GM12891 (cell line): Measurements from ENCODE around the gene LLPH.

Source experiments
- DNase-seq: peaks from one replicate; pipeline ENCODE4 v3.0.0; 2011; ENCODE audit warnings: low spot score; ENCODE audit not compliant: insufficient read length
- FAIRE-seq: peaks from 2 replicates; lab custom pipeline; 2011; peaks lifted over from hg19 to GRCh38; lab: Jason Lieb, UNC
- PAX5 ChIP-seq: IDR thresholded peaks from 2 replicates; pipeline ENCODE4 v1.6.1; 2011; ENCODE audit warnings: low read length, moderate library complexity, mild to moderate bottlenecking; ENCODE audit not compliant: insufficient read depth, severe bottlenecking
- POLR2A ChIP-seq: IDR thresholded peaks from 2 replicates; pipeline ENCODE4 v1.6.1; 2011; ENCODE audit warnings: low read depth, low read length, control low read depth
- POLR2AphosphoS5 ChIP-seq: IDR thresholded peaks from 2 replicates; pipeline ENCODE4 v1.6.1; 2011; ENCODE audit warnings: low read depth, low read length, control low read depth
- POU2F2 ChIP-seq: IDR thresholded peaks from 2 replicates; pipeline ENCODE4 v1.6.1; 2011; ENCODE audit warnings: low read depth, mild to moderate bottlenecking, control low read depth, low read length, moderate library complexity
- SPI1 ChIP-seq: IDR thresholded peaks from 2 replicates; pipeline ENCODE4 v1.6.1; 2011; ENCODE audit warnings: low read depth, low read length, control low read depth
- TAF1 ChIP-seq: IDR thresholded peaks from 2 replicates; pipeline ENCODE4 v1.6.1; 2011; ENCODE audit warnings: low read depth, low read length, control low read depth

The LLPH gene

GRCh38 chr12:66164349-66164821 is 33.8 kb upstream of the LLPH start:
- no peak for DNase-seq
- FAIRE-seq = no peak

GRCh38 chr12:66163289-66163688 is 32.7 kb upstream of the LLPH start:
- TF ChIP-seq PAX5 (no peak), POLR2A (no peak), POLR2AphosphoS5 (no peak), TAF1 (no peak), SPI1 (no peak), POU2F2 (no peak)
- no peak for FAIRE-seq

More at GRCh38 chr12:66164349-66164821, 33.8 kb upstream of the LLPH start:
- TF ChIP-seq POLR2A (no peak), SPI1 (no peak), TAF1 (no peak), PAX5 (no peak), POLR2AphosphoS5 (no peak), POU2F2 (no peak)

GRCh38 chr12:66162701-66163100 is 32.2 kb upstream of the LLPH start:
- FAIRE-seq = no peak
- no peak for DNase-seq
- TF ChIP-seq TAF1 (no peak), SPI1 (no peak), POLR2AphosphoS5 (no peak), POU2F2 (no peak), PAX5 (no peak), POLR2A (no peak)

More at GRCh38 chr12:66163289-66163688, 32.7 kb upstream of the LLPH start:
- DNase-seq = no peak

GRCh38 chr12:66160704-66161103 is 30.2 kb upstream of the LLPH start:
- TF ChIP-seq PAX5 = no peak
- TF ChIP-seq POLR2A = no peak
- no peak for TF ChIP-seq TAF1
- no peak for TF ChIP-seq POLR2AphosphoS5
- DNase-seq (no peak), FAIRE-seq (no peak)

DNA sequence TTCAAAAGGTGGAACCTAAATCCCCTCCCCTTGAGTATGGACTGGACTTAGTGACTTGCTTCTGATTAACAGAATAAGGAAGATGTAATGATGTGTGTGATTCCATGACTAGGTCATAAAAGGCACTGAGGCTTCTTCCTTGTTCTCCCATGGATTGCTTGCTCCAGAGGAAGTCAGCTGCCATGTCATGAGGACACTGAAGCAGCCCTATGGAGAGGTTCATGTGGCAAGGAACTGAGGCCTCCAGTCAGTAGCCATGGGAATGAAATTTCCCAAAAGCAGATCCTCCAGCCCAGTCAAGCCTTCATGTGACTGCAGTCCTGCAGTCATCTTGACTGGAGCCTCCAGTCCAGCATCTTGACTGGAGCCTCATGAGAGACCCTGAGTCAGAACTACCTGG is 28.6 kb upstream of the LLPH start:
- DNase-seq = no peak
- TF ChIP-seq SPI1 (no peak), POU2F2 (no peak), POLR2A (no peak), TAF1 (no peak), PAX5 (no peak)
- FAIRE-seq = no peak

- TF ChIP-seq TAF1 = no peak
- no peak for TF ChIP-seq POLR2AphosphoS5
- no peak for TF ChIP-seq PAX5
- TF ChIP-seq POLR2A = no peak
- TF ChIP-seq SPI1 = no peak
- no peak for TF ChIP-seq POU2F2
- no peak for FAIRE-seq
Observed at GRCh38 chr12:66156654-66157053, 26.1 kb upstream of the LLPH start.

DNA sequence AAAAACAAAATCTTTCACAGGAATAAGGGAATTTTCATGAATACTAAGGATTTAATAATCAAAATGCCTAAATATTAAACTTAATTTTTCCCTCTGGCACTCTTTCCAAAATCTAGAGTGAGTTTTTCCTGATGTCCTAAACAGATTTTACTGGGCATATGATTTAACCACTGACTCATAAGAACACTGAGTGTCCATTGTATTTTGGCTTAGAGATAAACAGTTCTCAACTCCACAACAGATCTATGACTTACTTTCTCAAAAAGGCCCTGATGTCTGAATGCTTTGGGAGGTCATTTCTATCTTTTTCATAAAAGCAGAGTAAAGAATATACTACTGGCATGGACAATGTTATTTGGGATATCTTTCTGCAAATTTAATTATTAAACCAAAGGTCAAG is 24.2 kb upstream of the LLPH start:
- FAIRE-seq (no peak), DNase-seq (no peak)
- TF ChIP-seq POLR2AphosphoS5 (no peak), SPI1 (no peak), PAX5 (no peak), TAF1 (no peak), POU2F2 (no peak), POLR2A (no peak)

More at GRCh38 chr12:66156654-66157053, 26.1 kb upstream of the LLPH start:
- no peak for DNase-seq

DNA sequence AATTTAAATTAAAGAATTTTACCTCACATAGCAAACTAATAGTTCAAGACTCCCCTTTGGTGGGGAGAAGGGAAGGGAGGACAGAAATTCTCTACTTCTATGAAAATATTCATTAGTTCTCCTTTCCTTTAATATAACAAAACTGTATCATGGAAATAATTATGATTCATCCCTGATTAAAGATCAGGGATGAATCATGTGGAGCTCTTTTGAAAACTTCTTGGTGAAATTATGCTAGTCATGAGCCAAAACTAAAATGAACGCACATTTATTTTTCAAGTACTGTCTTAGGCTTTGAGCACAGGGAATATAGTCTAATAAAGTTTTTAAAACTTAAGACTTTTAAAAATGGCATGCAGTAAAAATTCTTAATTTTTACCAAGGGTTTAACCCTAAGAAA is 22.2 kb upstream of the LLPH start:
- FAIRE-seq (no peak), DNase-seq (no peak)

DNA sequence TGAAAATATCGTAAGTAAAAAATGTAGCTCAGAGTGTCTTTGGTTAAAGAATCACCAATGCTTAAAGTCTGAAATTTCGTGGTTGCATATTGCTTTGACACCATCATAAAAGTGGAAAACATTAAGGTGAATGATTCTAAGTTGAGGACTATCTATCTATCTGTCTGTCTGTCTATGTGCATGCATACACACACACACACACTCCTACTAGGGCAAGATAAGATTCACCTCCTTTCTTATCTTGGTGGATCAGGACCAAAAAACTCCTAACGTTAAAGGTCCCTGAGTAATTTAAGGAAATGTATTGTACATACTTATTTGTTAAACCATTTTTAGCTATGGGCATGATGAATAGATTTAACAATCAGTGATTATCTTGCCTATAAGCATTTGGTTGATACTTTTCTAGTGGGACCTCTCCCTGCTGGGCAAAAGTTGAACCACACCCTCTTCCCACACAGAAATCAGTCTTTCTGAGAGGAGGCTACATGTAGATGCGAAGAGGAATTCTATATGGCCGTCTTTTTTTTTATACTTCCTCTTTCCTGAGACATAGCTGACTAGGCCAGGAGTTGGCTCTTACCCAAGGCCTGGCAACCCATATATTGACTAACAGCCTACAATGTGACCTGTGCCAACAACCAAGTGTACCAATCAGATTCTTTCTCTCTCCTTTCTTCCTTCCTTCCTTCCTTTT is 19.3 kb upstream of the LLPH start:
- TF ChIP-seq POLR2A (no peak), SPI1 (no peak), POLR2AphosphoS5 (no peak), PAX5 (no peak), TAF1 (no peak), POU2F2 (no peak)
- DNase-seq = no peak
- peak; percentile 20 for FAIRE-seq

More for the DNA sequence above, 22.2 kb upstream of the LLPH start:
- TF ChIP-seq TAF1 (no peak), POU2F2 (no peak), POLR2A (no peak), POLR2AphosphoS5 (no peak)

DNA sequence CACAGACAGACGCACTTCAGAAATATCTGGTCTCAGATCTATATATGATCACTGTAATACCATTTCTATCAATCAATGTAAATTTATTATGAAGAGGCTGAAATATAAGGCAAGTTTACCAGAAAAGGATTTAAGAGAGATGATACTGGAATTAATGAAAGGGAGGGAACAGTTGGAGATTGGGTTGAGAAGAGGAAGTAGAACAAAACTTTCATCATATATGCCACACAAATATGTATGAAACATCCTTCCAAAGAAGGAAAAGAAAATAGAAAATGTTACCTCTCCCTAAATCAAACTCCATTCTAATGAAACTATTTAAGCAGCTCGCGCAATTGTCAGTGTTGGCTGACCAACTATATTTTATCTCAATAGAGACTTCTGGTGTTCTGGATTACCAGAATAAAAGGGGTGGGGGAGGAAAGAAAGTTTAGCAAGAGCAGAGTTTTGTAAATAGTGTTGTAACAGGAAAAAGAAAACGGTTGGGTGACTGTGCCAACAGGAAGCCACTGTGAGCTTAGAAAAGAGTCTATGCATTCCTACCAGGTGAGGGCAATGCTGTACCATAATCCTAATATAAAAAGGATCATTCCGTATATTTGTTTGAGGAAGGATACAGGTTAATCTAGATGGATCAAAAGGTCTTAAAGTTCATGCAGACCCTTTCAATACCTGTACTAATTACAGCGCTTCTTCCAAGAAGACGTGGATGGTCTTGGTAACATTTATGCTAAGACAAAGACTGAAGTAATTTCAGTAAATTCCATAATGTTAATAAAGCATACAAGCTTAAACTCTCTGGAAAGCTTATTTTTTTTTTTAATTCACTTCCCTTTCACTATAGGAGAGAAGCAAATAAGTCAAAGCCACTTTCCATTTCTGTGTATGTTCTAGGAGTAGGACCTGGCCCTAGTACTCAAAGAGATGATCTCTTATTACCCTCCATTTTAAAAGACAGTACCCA is 14.5 kb upstream of the LLPH start:
- TF ChIP-seq SPI1 = no peak
- TF ChIP-seq TAF1 = no peak
- no peak for TF ChIP-seq POLR2AphosphoS5
- TF ChIP-seq POLR2A = no peak
- TF ChIP-seq POU2F2 = no peak
- no peak for TF ChIP-seq PAX5
- FAIRE-seq (peak; percentile 50), DNase-seq (no peak)
